Breast epithelium (tissue), 3 donors: ENCODE measurements around the gene SYT12.

ENCODE experiments used
- CTCF ChIP-seq, 3 donors: fragments of 450-650 bp; IDR thresholded peaks; one replicate each; pipeline ENCODE4 v1.5.1; 2016 to 2017; ENCODE audit warnings: antibody characterized with exemption in 3 of 3, mild to moderate bottlenecking in 3 of 3, moderate library complexity in 3 of 3
- POLR2A ChIP-seq: fragments of 450-650 bp; IDR thresholded peaks from one replicate; pipeline ENCODE4 v1.6.1; 2016; ENCODE audit warnings: antibody characterized with exemption, mild to moderate bottlenecking, moderate library complexity

- no peak for TF ChIP-seq CTCF (IDR thresholded peaks at IDR 0.05)
- TF ChIP-seq POLR2A, result no peak
Observed at GRCh38 chr11:66986178-66986545, 36.8 kb upstream of the SYT12 start.
